ENCODE data around the gene CARTPT. TPM values are rescaled to one million over a fixed set of nuclear protein-coding genes. Genes with fewer than 3 reads are reported as not detected.

Gene CARTPT
- total and polyA plus RNA-seq, 9 of the 15 experiments (the other 6 are each of a cell fraction or from before 2014, with no cell fraction given) = not detected

DNA sequence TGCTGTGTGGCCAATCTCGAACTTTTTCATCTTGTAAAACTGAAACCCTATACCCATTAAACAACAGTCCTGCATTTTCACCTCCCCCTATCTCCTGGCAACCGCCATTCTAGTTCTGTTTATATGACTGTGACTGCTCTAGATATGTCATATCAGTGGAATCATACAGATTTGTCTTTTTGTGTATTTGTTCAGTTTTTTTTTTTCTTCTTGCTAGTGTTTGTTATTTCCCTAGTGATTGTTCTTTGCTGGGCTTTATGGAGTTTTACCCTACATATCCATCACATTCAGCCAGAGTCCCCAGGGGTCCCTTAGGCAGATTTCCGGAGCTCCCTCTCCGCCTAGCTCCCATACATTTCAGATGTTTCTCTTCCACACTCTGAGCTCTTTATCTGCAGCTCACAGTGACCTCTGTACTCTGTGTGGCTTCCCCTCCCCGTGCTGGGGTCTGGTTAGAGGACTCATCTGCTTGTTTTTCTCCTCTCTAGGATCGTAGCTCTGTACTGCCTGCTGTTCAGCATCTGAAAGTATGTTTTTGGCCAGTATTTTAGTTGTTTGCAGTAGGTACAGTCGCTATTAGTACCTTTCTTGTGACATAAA, 25.1 kb upstream of the CARTPT start:
- FAIRE-seq = no peak

More for the DNA sequence above, 25.1 kb upstream of the CARTPT start:
- Histone ChIP-seq H2AFZ (ENCODE audit: low read depth, low read length) (no peak overlapping the region), H4K20me1 (replicated peaks; ENCODE audit: control insufficient read depth, insufficient read depth, low read length) (no peaks in the 10 kb centered on the region), H3K4me2 (ENCODE audit: insufficient read depth, low read length) (no peak overlapping the region), H3K27me3 (ENCODE audit: control insufficient read depth in 2 of 2, insufficient read depth in 2 of 2, low read length in 2 of 2) (peaks cover 0 to 5% of the 10 kb centered on the region in 2 experiments; a peak in 2 of 5 replicates), H3K4me3 (no peak overlapping the region), H3K36me3 (ENCODE audit: control insufficient read depth, insufficient read depth, low read length) (no peaks in the 10 kb centered on the region), H3K27ac (ENCODE audit: extremely low read depth, low read depth, low read length) (no peak overlapping the region), H3K9ac (ENCODE audit: insufficient read depth in 1 of 2, low read depth in 2 of 2, low read length in 2 of 2) (no peak overlapping the region), H3K79me2 (ENCODE audit: control insufficient read depth, insufficient read depth, low read length) (no peaks in the 10 kb centered on the region), H3K9me3 (replicated peaks; ENCODE audit: control insufficient read depth, insufficient read depth, low read depth, low read length) (no peaks in the 10 kb centered on the region), H3K9me1 (ENCODE audit: control insufficient read depth, insufficient read depth, low read length) (no peaks in the 10 kb centered on the region), H3K4me1 (replicated peaks in 1 of 2; ENCODE audit: control insufficient read depth in 2 of 2, insufficient read depth in 2 of 2, low read length in 2 of 2) (no peaks in the 10 kb centered on the region)
- TF ChIP-seq CBFA2T2 (conservative IDR thresholded peaks at IDR 0.05) (0 out of 2 replicates have a peak, but pooled peaks have one; percentile 3), HDAC2 (IDR thresholded peaks at IDR 0.05) (0 out of 2 replicates have a peak, but pooled peaks have one; percentile 28), TAL1 (IDR thresholded peaks at IDR 0.05) (0 out of 2 replicates have a peak, but pooled peaks have one; percentile 4), RFX1 (IDR thresholded peaks at IDR 0.05) (peak; percentile 57)
- TF ChIP-seq, protein P1, sequence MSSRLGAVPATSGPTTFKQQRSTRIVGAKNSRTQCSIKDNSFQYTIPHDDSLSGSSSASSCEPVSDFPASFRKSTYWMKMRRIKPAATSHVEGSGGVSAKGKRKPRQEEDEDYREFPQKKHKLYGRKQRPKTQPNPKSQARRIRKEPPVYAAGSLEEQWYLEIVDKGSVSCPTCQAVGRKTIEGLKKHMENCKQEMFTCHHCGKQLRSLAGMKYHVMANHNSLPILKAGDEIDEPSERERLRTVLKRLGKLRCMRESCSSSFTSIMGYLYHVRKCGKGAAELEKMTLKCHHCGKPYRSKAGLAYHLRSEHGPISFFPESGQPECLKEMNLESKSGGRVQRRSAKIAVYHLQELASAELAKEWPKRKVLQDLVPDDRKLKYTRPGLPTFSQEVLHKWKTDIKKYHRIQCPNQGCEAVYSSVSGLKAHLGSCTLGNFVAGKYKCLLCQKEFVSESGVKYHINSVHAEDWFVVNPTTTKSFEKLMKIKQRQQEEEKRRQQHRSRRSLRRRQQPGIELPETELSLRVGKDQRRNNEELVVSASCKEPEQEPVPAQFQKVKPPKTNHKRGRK (tag; IDR thresholded peaks at IDR 0.05) = peak; percentile 31; the same call in 1 of the 2 replicates
- TF ChIP-seq, protein P2, sequence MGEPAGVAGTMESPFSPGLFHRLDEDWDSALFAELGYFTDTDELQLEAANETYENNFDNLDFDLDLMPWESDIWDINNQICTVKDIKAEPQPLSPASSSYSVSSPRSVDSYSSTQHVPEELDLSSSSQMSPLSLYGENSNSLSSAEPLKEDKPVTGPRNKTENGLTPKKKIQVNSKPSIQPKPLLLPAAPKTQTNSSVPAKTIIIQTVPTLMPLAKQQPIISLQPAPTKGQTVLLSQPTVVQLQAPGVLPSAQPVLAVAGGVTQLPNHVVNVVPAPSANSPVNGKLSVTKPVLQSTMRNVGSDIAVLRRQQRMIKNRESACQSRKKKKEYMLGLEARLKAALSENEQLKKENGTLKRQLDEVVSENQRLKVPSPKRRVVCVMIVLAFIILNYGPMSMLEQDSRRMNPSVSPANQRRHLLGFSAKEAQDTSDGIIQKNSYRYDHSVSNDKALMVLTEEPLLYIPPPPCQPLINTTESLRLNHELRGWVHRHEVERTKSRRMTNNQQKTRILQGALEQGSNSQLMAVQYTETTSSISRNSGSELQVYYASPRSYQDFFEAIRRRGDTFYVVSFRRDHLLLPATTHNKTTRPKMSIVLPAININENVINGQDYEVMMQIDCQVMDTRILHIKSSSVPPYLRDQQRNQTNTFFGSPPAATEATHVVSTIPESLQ (CRISPR knock-in tag; IDR thresholded peaks at IDR 0.05) = no peak
- ChIA-PET CTCF (ENCODE audit: low intra/inter-chr PET ratio) (no interaction called here), POLR2A (interaction anchor here (1.1 to 2.2 kb wide), 2 partner anchors 12 to 14 kb away, joined by 3 to 7 read pairs; no protein-coding TSS in a partner anchor)
- peak in 2 of 4 experiments; percentile 32 to 54 for DNase-seq (ENCODE audit: extremely low read depth in 1 of 4, low spot score in 3 of 4)
- 0% methylated on average over 7 of the region's 7 CpGs for WGBS (ENCODE audit: insufficient coverage, low coverage, missing lambda C conversion rate)
- intact Hi-C loops (cut with micrococcal nuclease) = no loop called here
- BruUV-seq (replicated peaks) = no TSS peak
- in situ Hi-C loops (cut with MboI) = no loop called here
- peak; percentile 79 for ATAC-seq

Data from K562 (cell line).